Esophagus squamous epithelium (tissue), 4 donors: Measurements from ENCODE around the gene WDR75.

Experiments used
- CTCF ChIP-seq, 6 experiments: fragments of 450-650 bp in 4 of 6; fragments of 200-600 bp in 2 of 6; sonication (generic) in 2 of 6; IDR thresholded peaks; one replicate each; pipeline ENCODE4 v1.5.1; 2016 to 2019; ENCODE audit warnings: antibody characterized with exemption in 6 of 6, mild to moderate bottlenecking in 4 of 6, moderate library complexity in 4 of 6
- POLR2A ChIP-seq, 4 donors: fragments of 450-650 bp; IDR thresholded peaks; one replicate each; pipeline ENCODE4 v1.6.1; 2017; ENCODE audit warnings: antibody characterized with exemption in 4 of 4, mild to moderate bottlenecking in 4 of 4, moderate library complexity in 3 of 4

- TF ChIP-seq CTCF (IDR thresholded peaks at IDR 0.05) (no peak), POLR2A (IDR thresholded peaks at IDR 0.05) (no peak)
Measured at GRCh38 chr2:189467593-189467992, 26.3 kb downstream of the WDR75 start.
